Measurements from ENCODE around the gene OGDH. TPM values are rescaled to one million over a fixed set of nuclear protein-coding genes. Genes with fewer than 3 reads are reported as not detected.

OGDH gene
- total and polyA plus RNA-seq, 2 experiments from 2014 or later: 13.5 to 76.9 TPM

GRCh38 chr7:44678101-44678470, 71.7 kb downstream of the OGDH start (continued):
- TF ChIP-seq CREB1 (CRISPR knock-in tag; IDR thresholded peaks at IDR 0.05; ENCODE audit: low read depth) (no peak), REST (IDR thresholded peaks at IDR 0.05; ENCODE audit: unreplicated experiment) (no peak), ETS1 (IDR thresholded peaks at IDR 0.05) (no peak), POLR2AphosphoS5 (IDR thresholded peaks at IDR 0.05; ENCODE audit: low read depth) (no peak), ZNF331 (CRISPR knock-in tag; IDR thresholded peaks at IDR 0.05; ENCODE audit: low read depth) (no peak), EZH2phosphoT487 (IDR thresholded peaks at IDR 0.05; ENCODE audit: unreplicated experiment) (no peak), ZNF114 (CRISPR knock-in tag; IDR thresholded peaks at IDR 0.05) (no peak)

DNA sequence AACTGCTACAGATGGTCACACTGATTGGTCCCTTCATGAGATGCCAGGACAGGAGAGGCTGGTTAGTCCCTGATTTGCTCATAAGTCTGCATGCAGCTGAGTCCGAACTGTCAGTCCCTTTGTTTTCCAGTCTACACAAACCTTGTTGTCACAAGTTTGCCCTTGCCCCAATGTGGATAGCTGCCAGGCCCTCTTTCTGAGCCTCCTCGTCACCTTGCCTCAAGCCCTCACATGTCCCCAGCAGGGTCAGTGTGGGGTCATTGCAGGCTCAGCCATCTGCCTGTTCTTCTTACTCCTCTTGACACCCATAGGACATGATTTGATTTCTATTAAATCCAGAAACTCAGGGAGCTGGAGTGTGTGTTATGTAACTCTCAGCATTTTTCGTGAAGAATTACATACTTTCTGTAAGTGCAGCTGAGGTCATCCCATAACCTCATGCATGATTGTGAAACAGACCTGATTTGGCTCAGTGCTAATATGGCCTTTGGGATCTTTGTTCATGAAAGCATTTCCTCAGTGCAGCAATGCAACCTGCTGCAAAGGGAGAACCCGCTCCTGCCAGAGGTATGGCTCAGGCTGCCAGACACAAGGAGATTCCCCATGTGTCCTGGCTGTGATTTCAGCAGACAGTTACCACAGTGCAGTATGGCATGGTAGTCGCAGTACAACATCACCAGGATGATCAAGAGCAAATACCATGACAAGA, 72.2 kb downstream of the OGDH start:
- Mint-ChIP-seq H3K4me1 (no peaks in the 10 kb centered on the region), H3K9me3 (no peaks in the 10 kb centered on the region), H3K4me3 (no peak overlapping the region), H3K27me3 (ENCODE audit: insufficient read depth, low read depth, poor library complexity) (peaks cover under 1% of the 10 kb centered on the region), H3K36me3 (ENCODE audit: low read depth) (peaks cover 13% of the 10 kb centered on the region), H3K27ac (peak overlapping the region; percentile 25)
- Histone ChIP-seq H3K4me3 (no peak overlapping the region), H3K79me2 (replicated peaks; ENCODE audit: insufficient read depth) (no peaks in the 10 kb centered on the region), H3K27me3 (ENCODE audit: insufficient read depth) (no peaks in the 10 kb centered on the region), H4K20me1 (replicated peaks; ENCODE audit: insufficient read depth) (no peaks in the 10 kb centered on the region; the same call in 1 of the 2 replicates), H3K4me1 (ENCODE audit: insufficient read depth) (no peaks in the 10 kb centered on the region), H3K9me2 (ENCODE audit: insufficient read depth) (no peaks in the 10 kb centered on the region), H2AFZ (no peak overlapping the region), H3K36me3 (ENCODE audit: insufficient read depth) (peaks cover 5% of the 10 kb centered on the region), H3F3A (replicated peaks; ENCODE audit: low read depth) (no peaks in the 10 kb centered on the region), H3K27ac (ENCODE audit: low read depth) (no peak overlapping the region), H3K4me2 (no peak overlapping the region)
- ATAC-seq (no peak), DNase-seq (ENCODE audit: low spot score) (no peak)
- TF ChIP-seq ZNF331 (CRISPR knock-in tag; IDR thresholded peaks at IDR 0.05; ENCODE audit: low read depth) (no peak), CTCF (conservative IDR thresholded peaks at IDR 0.05; ENCODE audit: low read depth in 2 of 2) (no peak), EZH2 (IDR thresholded peaks at IDR 0.05; ENCODE audit: low read depth, unreplicated experiment) (no peak), EZH2phosphoT487 (IDR thresholded peaks at IDR 0.05; ENCODE audit: unreplicated experiment) (no peak), REST (IDR thresholded peaks at IDR 0.05; ENCODE audit: unreplicated experiment) (no peak), NANOG (IDR thresholded peaks at IDR 0.05; ENCODE audit: borderline replicate concordance) (no peak), CREB1 (CRISPR knock-in tag; IDR thresholded peaks at IDR 0.05; ENCODE audit: low read depth) (no peak), JUNB (IDR thresholded peaks at IDR 0.05; ENCODE audit: unreplicated experiment) (no peak), STAT1 (IDR thresholded peaks at IDR 0.05; ENCODE audit: unreplicated experiment) (no peak), ETS1 (IDR thresholded peaks at IDR 0.05) (no peak), POLR2AphosphoS5 (IDR thresholded peaks at IDR 0.05; ENCODE audit: low read depth) (no peak), ZNF114 (CRISPR knock-in tag; IDR thresholded peaks at IDR 0.05) (no peak)

All from GM23338 (cell line).